Mesendoderm (in vitro differentiated cells): ENCODE results near the gene TM7SF2.
"Not testable (repeated sequence)": the region's sequence is repeated elsewhere in the genome, so short reads cannot be mapped to it uniquely, and the experiment has no call there.

Source experiments
- DNase-seq: peaks from one replicate; pipeline ENCODE4 v3.0.0; 2013
- H2AK5ac ChIP-seq: 2 replicates; pipeline ENCODE4 v1.6.1; 2013; ENCODE audit warnings: low read length, inconsistent platforms
- H2BK120ac ChIP-seq: 2 replicates; pipeline ENCODE4 v1.6.1; 2013; ENCODE audit warnings: low read depth, mild to moderate bottlenecking, low read length, moderate library complexity, mixed read lengths
- H2BK15ac ChIP-seq: replicated peaks from 2 replicates; pipeline ENCODE4 v1.6.1; 2013; ENCODE audit warnings: low read depth, mild to moderate bottlenecking, moderate library complexity
- H2BK5ac ChIP-seq: 2 replicates; pipeline ENCODE4 v1.6.1; 2013; ENCODE audit warnings: low read length, inconsistent platforms
- H3K18ac ChIP-seq: 2 replicates; pipeline ENCODE4 v1.6.1; 2013; ENCODE audit warnings: mild to moderate bottlenecking, low read length, mixed read lengths
- H3K23ac ChIP-seq: one replicate; pipeline ENCODE4 v1.6.1; 2013; ENCODE audit warnings: low read length
- H3K27ac ChIP-seq: 2 replicates; pipeline ENCODE4 v1.5.1; 2013; ENCODE audit warnings: low read depth, mild to moderate bottlenecking, inconsistent platforms, low read length, moderate library complexity
- H3K27me3 ChIP-seq: 2 replicates; pipeline ENCODE4 v1.6.1; 2013; ENCODE audit warnings: low read length, control low read depth, mild to moderate bottlenecking, inconsistent platforms; ENCODE audit not compliant: insufficient read depth, poor library complexity
- H3K36me3 ChIP-seq: 2 replicates; pipeline ENCODE4 v1.6.1; 2013; ENCODE audit warnings: low read length, inconsistent platforms; ENCODE audit not compliant: control insufficient read depth, insufficient read depth
- H3K4ac ChIP-seq: one replicate; pipeline ENCODE4 v1.6.1; 2013; ENCODE audit warnings: low read depth, mild to moderate bottlenecking, low read length, moderate library complexity
- H3K4me1 ChIP-seq: 2 replicates; pipeline ENCODE4 v1.6.1; 2013; ENCODE audit warnings: low read depth, low read length, inconsistent platforms; ENCODE audit not compliant: control insufficient read depth
- H3K4me2 ChIP-seq: 2 replicates; pipeline ENCODE4 v1.6.1; 2013; ENCODE audit warnings: low read length
- H3K4me3 ChIP-seq: 2 replicates; pipeline ENCODE4 v1.5.1; 2013; ENCODE audit warnings: mild to moderate bottlenecking, low read length
- H3K56ac ChIP-seq: one replicate; pipeline ENCODE4 v1.6.1; 2013; ENCODE audit warnings: low read length
- H3K79me1 ChIP-seq: 2 replicates; pipeline ENCODE4 v1.6.1; 2013; ENCODE audit warnings: low read length, inconsistent platforms
- H3K79me2 ChIP-seq: 2 replicates; pipeline ENCODE4 v1.6.1; 2013; ENCODE audit warnings: mild to moderate bottlenecking, low read length; ENCODE audit not compliant: control insufficient read depth, insufficient read depth
- H3K9ac ChIP-seq: 2 replicates; pipeline ENCODE4 v1.6.1; 2013; ENCODE audit warnings: low read length, inconsistent platforms
- H4K5ac ChIP-seq: one replicate; pipeline ENCODE4 v1.6.1; 2013; ENCODE audit warnings: low read length
- H4K8ac ChIP-seq: one replicate; pipeline ENCODE4 v1.6.1; 2013; ENCODE audit warnings: low read depth, mild to moderate bottlenecking, control low read depth, low read length, moderate library complexity
- WGBS: extraction: QIAGEN DNeasy Blood & Tissue Kit; methylation state at CpG from one replicate; pipeline ENCODE4 v1.1.7; 2013; ENCODE audit warnings: low lambda C conversion rate, missing lambda C conversion rate; ENCODE audit not compliant: insufficient coverage; ENCODE audit errors: extremely low coverage; 5-methylcytosine and 5-hydroxymethylcytosine counted together

The TM7SF2 gene

DNA sequence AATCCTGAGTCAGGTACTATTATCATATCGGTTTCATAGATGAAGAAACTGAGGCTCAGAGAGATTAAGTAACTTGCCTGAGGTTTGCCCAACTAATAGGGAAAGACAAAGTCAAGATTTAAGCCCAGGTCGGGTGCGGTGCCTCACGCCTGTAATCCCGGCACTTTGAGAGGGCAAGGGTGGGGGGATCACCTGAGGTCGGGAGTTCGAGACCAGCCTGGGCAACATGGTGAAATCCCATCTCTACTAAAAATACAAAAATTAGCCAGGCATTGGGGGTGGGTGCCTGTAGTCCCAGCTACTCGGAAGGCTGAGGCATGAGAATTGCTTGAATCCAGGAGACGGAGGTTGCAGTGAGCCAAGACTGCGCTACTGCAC, 38.4 kb downstream of the TM7SF2 start:
- H3K27ac ChIP-seq, result not testable (repeated sequence)

DNA sequence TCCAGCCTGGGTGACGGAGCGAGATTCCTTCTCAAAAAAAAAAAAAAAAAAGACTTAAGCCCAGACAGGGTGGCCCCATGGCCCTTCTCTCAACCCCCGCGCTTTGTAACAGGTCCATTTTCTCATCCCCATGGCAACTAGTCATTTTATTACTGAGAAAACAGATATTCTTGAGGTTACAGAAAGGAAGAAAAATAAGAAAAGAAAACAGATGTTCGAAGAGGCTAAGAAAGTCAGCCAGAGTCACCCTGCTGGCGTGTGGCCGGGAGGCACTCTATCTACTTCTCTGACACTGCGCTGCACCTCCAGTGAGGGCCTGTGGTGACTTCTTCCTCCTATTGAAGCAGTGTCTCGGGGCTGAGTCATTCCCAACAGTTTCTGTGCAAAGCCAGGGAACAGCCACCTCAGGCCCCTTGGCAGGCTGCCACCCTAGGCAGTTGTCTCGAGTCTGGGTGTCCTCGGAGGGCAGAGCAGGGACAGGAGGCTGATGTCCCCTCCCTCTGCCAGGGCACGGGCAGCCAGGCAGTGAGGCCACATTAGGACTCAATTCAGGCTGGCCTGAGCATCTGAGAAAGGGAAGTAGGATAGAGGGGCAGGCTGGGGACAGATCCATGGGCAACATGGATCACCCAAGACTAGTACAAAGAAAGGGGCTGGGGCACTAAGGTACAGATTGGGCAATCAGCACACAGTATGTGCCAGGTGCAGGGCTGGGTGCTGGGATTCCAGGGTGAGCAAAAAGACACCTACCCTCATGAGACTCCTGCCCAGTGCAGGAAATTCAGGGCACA, 39.0 kb downstream of the TM7SF2 start:
- WGBS, result no CpG with 5 or more reads among the region's 12 CpGs

More for the DNA sequence above, 38.4 kb downstream of the TM7SF2 start:
- no CpG with 5 or more reads among the region's 10 CpGs for WGBS
- not testable (repeated sequence) for H3K23ac ChIP-seq, H4K8ac ChIP-seq, H3K79me1 ChIP-seq, H2BK120ac ChIP-seq, H3K9ac ChIP-seq, H3K27me3 ChIP-seq, H3K56ac ChIP-seq, H3K36me3 ChIP-seq, H2AK5ac ChIP-seq, H3K79me2 ChIP-seq, H2BK5ac ChIP-seq, H3K18ac ChIP-seq, H4K5ac ChIP-seq, H2BK15ac ChIP-seq, DNase-seq, H3K4me1 ChIP-seq, H3K4me3 ChIP-seq, H3K4me2 ChIP-seq, H3K4ac ChIP-seq

DNA sequence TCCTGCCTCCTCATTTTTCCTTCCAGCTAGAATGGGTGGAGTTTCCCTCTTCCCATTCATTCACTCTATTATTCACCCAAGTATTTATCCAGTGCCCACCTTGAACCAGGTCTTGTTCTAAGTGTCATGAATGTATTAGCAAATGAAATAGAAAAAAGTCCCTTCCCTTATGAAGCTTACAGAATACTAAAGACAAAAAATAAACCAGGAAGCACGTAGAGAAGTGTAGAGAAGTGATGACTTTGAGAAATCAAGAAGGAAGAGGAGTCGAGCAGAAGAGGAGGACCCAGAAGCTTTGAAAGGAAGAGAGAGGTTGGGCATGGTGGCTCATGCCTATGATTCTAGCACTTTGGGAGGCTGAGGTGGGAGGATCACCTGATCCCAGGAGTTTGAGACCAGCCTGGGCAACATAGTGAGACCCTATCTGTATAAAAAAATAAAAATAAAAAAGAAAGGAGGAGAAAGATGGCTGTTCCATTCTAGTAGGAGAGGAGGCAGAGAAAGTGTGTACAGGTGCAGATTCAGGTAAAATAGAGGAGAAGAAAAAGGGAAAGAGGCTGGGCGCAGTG, 39.7 kb downstream of the TM7SF2 start:
- Histone ChIP-seq H2BK5ac (no peak overlapping the region), H3K4me1 (no peaks in the 10 kb centered on the region), H3K79me1 (no peaks in the 10 kb centered on the region), H3K4ac (no peak overlapping the region), H3K18ac (no peak overlapping the region), H3K4me2 (no peak overlapping the region), H3K4me3 (no peak overlapping the region), H3K79me2 (no peaks in the 10 kb centered on the region), H4K5ac (no peak overlapping the region), H2AK5ac (no peak overlapping the region), H3K36me3 (no peaks in the 10 kb centered on the region), H3K56ac (no peak overlapping the region), H3K9ac (no peak overlapping the region), H3K27ac (no peak overlapping the region), H4K8ac (no peak overlapping the region), H2BK15ac (no peak overlapping the region), H2BK120ac (no peak overlapping the region), H3K23ac (no peak overlapping the region), H3K27me3 (no peaks in the 10 kb centered on the region)
- no peak for DNase-seq
- WGBS, result no CpG with 5 or more reads among the region's 3 CpGs

More for the DNA sequence above, 39.0 kb downstream of the TM7SF2 start:
- H2BK120ac ChIP-seq, result no peak overlapping the region
- H3K23ac ChIP-seq, result no peak overlapping the region
- no peak overlapping the region for H2BK15ac ChIP-seq
- H3K18ac ChIP-seq, result no peak overlapping the region
- H3K36me3 ChIP-seq, result no peaks in the 10 kb centered on the region
- H4K5ac ChIP-seq, result no peak overlapping the region
- no peak overlapping the region for H2BK5ac ChIP-seq
- H2AK5ac ChIP-seq, result no peak overlapping the region
- H3K4ac ChIP-seq, result no peak overlapping the region
- H3K27me3 ChIP-seq, result no peaks in the 10 kb centered on the region
- no peak overlapping the region for H3K4me2 ChIP-seq
- H3K4me3 ChIP-seq, result no peak overlapping the region
- no peak overlapping the region for H4K8ac ChIP-seq
- H3K79me2 ChIP-seq, result no peaks in the 10 kb centered on the region
- peak; percentile 41 for DNase-seq
- no peaks in the 10 kb centered on the region for H3K4me1 ChIP-seq
- no peaks in the 10 kb centered on the region for H3K79me1 ChIP-seq
- H3K56ac ChIP-seq, result peak overlapping the region; percentile 34
- no peak overlapping the region for H3K27ac ChIP-seq
- H3K9ac ChIP-seq, result no peak overlapping the region

DNA sequence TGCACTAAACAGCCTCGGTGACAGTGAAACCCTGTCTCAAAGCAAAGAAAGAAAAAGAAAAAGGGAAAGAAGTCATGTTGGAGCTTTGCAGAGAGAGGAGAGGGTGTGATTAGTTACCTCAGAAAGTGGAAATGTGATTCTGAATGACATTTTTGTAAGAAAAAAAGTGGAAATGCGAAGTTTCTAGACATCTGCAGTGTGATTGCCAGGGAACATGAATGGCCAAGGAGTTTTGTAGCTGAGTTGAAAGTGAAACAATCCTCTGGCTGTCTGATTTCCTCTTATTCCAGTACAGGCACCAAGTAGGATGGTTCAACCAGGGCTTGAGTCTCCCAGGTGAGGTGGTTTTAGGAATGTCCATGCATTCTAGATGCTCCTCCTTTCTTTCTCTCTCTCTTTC, 40.5 kb downstream of the TM7SF2 start:
- Histone ChIP-seq H3K4me2 (no peak overlapping the region), H3K79me1 (no peaks in the 10 kb centered on the region), H3K79me2 (no peaks in the 10 kb centered on the region), H4K5ac (no peak overlapping the region), H3K27ac (no peak overlapping the region), H3K27me3 (no peaks in the 10 kb centered on the region), H3K4me1 (no peaks in the 10 kb centered on the region), H2BK15ac (no peak overlapping the region), H2AK5ac (no peak overlapping the region), H3K36me3 (no peaks in the 10 kb centered on the region), H3K23ac (no peak overlapping the region), H3K4ac (no peak overlapping the region), H4K8ac (no peak overlapping the region), H3K9ac (no peak overlapping the region), H2BK5ac (no peak overlapping the region), H3K56ac (no peak overlapping the region), H2BK120ac (no peak overlapping the region), H3K18ac (no peak overlapping the region), H3K4me3 (no peak overlapping the region)
- no CpG with 5 or more reads among the region's 2 CpGs for WGBS
- no peak for DNase-seq

DNA sequence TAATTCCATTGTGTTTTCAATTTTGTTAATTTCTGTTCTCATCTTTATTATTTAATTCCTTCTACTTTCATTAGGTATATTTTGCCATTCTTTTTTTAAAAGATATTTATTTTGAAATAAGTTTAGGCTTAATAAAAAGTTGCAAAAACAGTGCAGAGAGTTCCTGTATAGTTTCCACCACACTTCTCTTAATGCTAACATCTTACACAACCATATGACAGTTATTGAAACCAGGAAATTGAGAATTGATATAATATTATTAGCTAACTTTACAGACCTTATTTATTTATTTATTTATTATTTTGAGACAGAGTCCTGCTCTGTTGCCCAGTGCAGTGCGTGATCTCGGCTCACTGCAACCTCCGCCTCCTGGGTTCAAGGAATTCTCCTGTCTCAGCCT, 44.6 kb downstream of the TM7SF2 start:
- Histone ChIP-seq H3K27ac (no peak overlapping the region), H3K4me3 (no peak overlapping the region), H3K36me3 (no peaks in the 10 kb centered on the region), H4K8ac (no peak overlapping the region), H3K27me3 (no peaks in the 10 kb centered on the region), H2BK120ac (no peak overlapping the region), H2AK5ac (no peak overlapping the region), H3K56ac (no peak overlapping the region), H3K18ac (no peak overlapping the region), H3K9ac (no peak overlapping the region), H3K4me2 (no peak overlapping the region), H4K5ac (no peak overlapping the region), H2BK15ac (no peak overlapping the region), H3K79me1 (no peaks in the 10 kb centered on the region), H3K4ac (no peak overlapping the region), H3K79me2 (no peaks in the 10 kb centered on the region), H2BK5ac (no peak overlapping the region), H3K4me1 (no peaks in the 10 kb centered on the region), H3K23ac (no peak overlapping the region)
- no CpG with 5 or more reads among the region's 3 CpGs for WGBS
- DNase-seq, result no peak
